ENCODE results near the gene PBX2.
"Not testable (repeated sequence)": the region's sequence is repeated elsewhere in the genome, so short reads cannot be mapped to it uniquely, and the experiment has no call there.

The PBX2 gene

GRCh38 chr6:32151863-32152768 is 37.9 kb downstream of the PBX2 start, which contains the start of gene PRRT1:
Gene PRRT1, minus strand, starts transcription at chr6:32151939. Its CDS starts 112 bp downstream, at chr6:32151827.
- DNase-seq (ENCODE audit: low read depth in 2 of 3, low spot score in 1 of 3) = no peak

- DNase-seq (ENCODE audit: low read depth in 2 of 3, low spot score in 1 of 3) = no peak
These were observed 38.7 kb downstream of the PBX2 start for GRCh38 chr6:32151181-32151862.

- DNase-seq (ENCODE audit: low read depth in 2 of 3, low spot score in 1 of 3) = no peak
These were observed 39.8 kb downstream of the PBX2 start for GRCh38 chr6:32149932-32150870.

GRCh38 chr6:32149092-32149755 is 40.8 kb downstream of the PBX2 start:
- no peak for DNase-seq (ENCODE audit: low read depth in 2 of 3, low spot score in 1 of 3)

DNA sequence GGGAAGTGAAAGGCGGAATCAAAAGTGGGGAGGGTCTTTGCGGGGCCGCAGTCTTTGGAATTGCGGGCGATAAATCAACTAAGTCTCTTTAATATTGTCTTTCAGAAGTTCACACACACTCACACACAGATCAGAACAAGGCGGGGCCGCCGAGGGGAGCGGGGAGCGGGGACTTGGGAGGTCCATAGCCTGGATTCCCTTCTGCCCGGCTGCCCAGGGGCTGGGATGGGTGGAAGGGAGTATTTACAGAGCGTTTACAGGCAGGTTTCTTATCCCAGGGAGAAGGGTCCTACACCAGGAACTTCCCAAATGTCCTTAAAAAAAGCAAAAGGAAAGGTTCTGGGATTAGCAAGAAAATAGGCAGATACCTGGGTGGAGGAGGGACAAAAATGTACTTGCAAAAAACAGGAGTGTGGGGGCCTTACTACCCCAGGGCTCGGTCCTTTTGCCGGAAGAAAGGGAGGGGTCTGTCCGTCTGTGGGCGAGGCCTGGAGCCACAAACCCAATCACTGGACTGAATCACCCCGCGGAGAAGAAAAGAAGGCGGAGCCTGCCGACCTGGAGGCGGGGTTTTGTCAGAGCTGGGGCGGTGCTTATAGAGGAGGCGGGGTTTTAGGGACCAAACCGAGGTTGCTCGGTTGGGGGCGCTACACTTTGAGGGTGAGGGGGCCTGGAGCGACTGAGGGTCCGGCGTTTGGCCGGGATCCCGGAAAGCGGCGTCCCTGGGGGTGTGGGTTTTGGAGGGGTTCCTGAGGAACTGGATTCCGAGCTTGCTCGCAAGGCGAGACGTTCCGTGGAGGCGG is 41.5 kb downstream of the PBX2 start:
- peak; percentile 48 to 73 (median 71) for DNase-seq (ENCODE audit: low read depth in 2 of 3, low spot score in 1 of 3)

GRCh38 chr6:32147401-32148132 is 42.4 kb downstream of the PBX2 start:
- no peak for DNase-seq (ENCODE audit: low read depth in 2 of 3, low spot score in 1 of 3)

DNA sequence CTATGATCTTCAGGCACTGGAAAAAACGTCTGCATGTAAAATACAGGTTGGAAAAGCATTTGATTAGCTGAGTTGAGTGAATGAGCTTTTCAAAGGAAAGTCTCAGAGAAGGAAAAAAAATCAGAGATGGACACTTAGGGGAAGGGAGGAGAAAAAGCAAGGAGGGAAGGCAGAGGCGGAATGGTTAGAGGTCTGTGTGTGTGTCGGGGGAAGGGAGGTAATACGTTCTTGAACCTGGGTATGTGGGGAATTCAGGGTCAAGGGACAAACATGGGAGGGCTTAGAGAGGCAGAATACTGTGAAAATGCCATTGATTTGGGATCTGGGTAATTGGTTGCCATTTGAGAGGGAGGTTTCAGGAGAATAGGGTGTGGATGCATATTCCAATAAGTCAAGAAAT is 43.3 kb downstream of the PBX2 start:
- no peak for DNase-seq (ENCODE audit: low read depth in 2 of 3, low spot score in 1 of 3)

- DNase-seq (ENCODE audit: low read depth in 2 of 3, low spot score in 1 of 3) = no peak
These were observed 43.7 kb downstream of the PBX2 start for GRCh38 chr6:32146287-32146686.

DNA sequence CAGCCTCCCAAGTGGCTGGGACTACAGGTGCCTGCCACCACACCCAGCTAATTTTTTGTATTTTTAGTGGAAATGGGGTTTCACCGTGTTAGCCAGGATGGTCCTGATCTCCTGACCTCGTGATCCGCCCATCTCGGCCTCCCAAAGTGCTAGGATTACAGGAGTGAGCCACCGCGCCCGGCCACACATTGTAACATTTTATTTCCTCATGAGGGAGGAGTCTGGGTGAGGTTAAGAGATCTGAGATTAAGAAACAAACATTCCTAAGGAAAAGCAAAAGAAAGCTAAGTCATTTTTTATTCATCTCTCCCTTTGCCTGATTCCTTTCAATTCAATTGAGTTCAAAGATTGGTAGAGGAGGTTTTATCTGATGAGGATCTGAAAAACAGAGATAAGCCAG is 45.8 kb downstream of the PBX2 start:
- DNase-seq (ENCODE audit: low read depth in 2 of 3, low spot score in 1 of 3) = not testable (repeated sequence)

GRCh38 chr6:32140420-32141046 is 49.5 kb downstream of the PBX2 start:
- no peak for DNase-seq (ENCODE audit: low read depth in 2 of 3, low spot score in 1 of 3)

DNA sequence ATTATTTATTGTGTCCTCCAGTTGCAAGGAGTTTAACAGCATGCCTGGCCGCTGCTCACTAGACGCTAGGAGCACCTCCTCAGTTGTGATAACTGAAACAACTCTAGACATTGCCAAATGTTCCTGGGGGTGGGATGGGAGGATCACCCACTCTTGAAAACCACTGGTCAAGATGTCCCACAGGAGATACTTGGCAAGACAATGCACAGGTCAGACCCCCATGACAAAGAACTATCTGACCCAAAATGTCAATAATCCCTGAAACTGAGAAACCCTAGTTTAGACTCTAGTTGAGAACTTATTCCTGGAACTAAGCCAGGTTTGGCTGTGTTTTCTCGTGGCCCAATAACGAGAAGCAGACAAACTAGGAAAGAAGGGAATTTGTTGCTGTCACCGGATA is 50.4 kb downstream of the PBX2 start:
- DNase-seq (ENCODE audit: low read depth in 2 of 3, low spot score in 1 of 3) = no peak

DNA sequence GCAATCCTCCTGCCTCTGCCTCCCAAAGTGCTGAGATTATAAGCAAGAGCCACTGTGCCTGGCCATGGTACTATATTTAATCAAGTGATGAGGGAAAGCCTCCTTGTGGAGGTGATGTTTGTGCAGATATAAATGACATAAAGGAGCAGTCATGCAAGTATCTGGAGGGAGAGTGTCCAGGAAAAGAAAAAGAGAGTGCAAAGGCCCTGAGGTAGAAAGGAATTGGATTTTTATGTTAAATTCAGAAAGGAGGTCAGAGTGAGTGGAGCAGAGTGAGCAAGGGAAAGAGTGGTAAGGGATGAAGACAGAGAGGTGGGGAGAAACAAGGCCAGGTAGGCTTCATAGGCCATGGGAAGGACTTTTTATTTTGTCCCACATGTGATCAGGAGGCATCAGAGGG is 52.5 kb downstream of the PBX2 start:
- no peak for DNase-seq (ENCODE audit: low read depth in 2 of 3, low spot score in 1 of 3)
